Measurements from ENCODE around the gene NCKIPSD. TPM values are rescaled to one million over a fixed set of nuclear protein-coding genes. Genes with fewer than 3 reads are reported as not detected.

Gene NCKIPSD
- total and polyA plus RNA-seq, 4 donors: 9.0 to 22.0 (median 11.6) TPM

DNA sequence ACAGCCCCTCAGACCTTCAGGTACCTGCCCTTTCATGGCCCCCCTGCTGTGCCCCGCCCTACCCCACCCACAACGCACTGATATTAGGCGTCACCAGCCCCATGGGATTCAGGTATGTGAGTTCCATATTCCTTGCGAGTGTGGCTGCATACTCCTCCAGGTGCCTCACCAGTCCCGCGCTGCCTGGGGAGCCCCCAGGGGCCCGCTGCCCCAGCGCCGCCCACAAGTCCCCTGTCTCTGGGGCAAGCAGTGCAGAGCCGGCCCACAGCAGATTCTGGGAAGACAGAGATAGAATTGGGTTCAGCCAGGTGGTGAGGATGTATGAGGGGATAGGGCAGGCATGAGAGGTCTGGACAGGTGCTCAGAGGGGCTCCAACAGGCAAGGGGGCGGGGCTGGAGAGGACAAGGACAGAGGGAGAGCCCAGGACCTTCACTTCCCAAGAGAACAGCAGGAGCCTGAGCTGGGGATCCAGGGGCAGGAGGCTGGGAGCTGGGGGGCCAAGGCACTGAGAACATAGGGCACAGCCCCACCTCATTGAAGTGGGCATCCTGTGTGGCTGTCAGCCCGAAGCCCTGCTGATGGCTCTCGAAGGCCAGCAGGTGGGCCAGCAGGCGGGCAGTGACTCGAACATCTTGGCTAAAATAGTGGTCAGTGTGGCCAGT is 37.4 kb downstream of the NCKIPSD start:
- DNase-seq (no peak), ATAC-seq (ENCODE audit: insufficient read depth, low FRiP score) (no peak)
- Histone ChIP-seq H3K9ac (ENCODE audit: insufficient read depth in 1 of 2, low read length in 2 of 2) (no peak overlapping the region), H3K4me3 (no peak overlapping the region), H3K4me1 (ENCODE audit: control insufficient read depth in 5 of 5, insufficient read depth in 5 of 5, low read length in 5 of 5) (no peaks in the 10 kb centered on the region), H3K27me3 (ENCODE audit: control insufficient read depth in 3 of 3, insufficient read depth in 3 of 3, low read length in 2 of 3) (no peaks in the 10 kb centered on the region), H3K9me3 (ENCODE audit: control insufficient read depth in 4 of 4, insufficient read depth in 3 of 4, low read length in 3 of 4) (no peaks in the 10 kb centered on the region), H3K27ac (ENCODE audit: low read depth in 1 of 2, low read length in 1 of 2) (no peak overlapping the region), H3K36me3 (ENCODE audit: control insufficient read depth in 4 of 4, insufficient read depth in 4 of 4, low read length in 4 of 4) (no peaks in the 10 kb centered on the region)
- TF ChIP-seq, protein P1, sequence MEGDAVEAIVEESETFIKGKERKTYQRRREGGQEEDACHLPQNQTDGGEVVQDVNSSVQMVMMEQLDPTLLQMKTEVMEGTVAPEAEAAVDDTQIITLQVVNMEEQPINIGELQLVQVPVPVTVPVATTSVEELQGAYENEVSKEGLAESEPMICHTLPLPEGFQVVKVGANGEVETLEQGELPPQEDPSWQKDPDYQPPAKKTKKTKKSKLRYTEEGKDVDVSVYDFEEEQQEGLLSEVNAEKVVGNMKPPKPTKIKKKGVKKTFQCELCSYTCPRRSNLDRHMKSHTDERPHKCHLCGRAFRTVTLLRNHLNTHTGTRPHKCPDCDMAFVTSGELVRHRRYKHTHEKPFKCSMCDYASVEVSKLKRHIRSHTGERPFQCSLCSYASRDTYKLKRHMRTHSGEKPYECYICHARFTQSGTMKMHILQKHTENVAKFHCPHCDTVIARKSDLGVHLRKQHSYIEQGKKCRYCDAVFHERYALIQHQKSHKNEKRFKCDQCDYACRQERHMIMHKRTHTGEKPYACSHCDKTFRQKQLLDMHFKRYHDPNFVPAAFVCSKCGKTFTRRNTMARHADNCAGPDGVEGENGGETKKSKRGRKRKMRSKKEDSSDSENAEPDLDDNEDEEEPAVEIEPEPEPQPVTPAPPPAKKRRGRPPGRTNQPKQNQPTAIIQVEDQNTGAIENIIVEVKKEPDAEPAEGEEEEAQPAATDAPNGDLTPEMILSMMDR (IDR thresholded peaks at IDR 0.05; ENCODE audit: control extremely low read depth, extremely low read depth): no peak
- 93 to 95% methylated on average over 15 of the region's 15 CpGs for WGBS, 2 donors

DNA sequence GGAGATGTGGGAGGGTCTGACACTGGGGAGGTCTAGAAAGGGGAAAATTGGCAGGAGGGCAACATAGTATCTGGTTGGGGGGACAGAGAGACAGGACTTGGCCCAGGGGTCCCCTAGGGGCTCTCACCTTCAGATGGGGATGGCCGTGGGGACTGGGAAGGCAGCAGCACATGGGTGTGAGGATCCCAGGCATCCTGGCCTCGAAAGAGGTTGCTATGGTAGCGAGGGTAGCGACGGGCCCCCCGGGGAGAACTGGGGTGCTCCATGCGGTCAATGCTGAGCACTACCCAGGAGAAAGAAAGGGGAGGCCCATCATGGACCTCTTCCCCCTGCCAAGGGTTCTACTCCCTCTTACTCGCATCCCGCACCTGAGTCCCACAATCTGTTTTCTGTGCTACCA is 38.0 kb downstream of the NCKIPSD start:
- 90 to 91% methylated on average over 9 of the region's 9 CpGs for WGBS, 2 donors
- no peak for DNase-seq

DNA sequence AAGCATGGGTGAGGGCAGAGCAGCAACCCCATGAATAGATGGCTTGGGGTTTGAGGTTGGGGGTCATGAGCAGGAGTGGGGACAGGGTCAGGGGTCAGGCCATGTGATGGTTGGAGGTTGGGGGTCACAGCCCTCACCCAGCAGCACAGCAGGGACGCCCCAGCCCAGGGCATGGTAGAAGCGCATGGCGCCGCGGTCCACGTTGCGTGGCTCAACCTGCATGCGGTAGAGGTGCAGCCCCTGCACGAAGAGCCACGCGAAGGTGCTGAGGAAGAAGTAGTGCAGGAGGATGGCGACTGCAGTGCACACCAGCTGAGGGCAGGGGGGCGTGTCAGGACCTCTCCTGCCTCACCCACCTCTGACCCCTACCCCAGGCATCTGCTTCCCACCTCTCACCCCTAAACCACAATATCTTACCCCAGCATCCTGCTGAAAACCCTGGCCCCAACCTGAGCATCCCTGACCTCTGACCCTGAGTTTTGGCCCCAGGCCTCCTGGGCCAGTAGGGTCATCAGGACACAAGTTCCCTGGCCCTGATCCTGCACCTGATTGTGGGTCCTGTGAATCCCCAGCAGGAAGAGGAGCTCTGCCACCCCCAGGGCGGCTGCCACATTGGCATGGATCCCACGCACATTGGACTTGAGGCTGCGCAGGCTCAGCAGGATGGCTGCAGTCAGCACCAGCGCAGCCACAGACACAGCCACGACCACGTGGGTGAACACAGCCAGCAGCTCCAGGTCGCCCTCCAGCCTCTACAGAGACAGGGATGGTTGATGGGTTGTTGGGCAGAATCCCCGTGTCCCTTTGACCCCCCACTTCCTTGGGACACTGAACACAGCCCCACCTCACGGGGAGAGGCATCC is 40.6 kb downstream of the NCKIPSD start:
- TF ChIP-seq, protein P1 (IDR thresholded peaks at IDR 0.05; ENCODE audit: control extremely low read depth, extremely low read depth): no peak
- WGBS, 2 donors: 92% methylated on average over 21 to 22 of the region's 22 CpGs

More for the DNA sequence above, 38.0 kb downstream of the NCKIPSD start:
- no peaks in the 10 kb centered on the region for H3K4me1 ChIP-seq (ENCODE audit: control insufficient read depth in 5 of 5, insufficient read depth in 5 of 5, low read length in 5 of 5)
- H3K27me3 ChIP-seq (ENCODE audit: control insufficient read depth in 3 of 3, insufficient read depth in 3 of 3, low read length in 2 of 3): no peaks in the 10 kb centered on the region
- TF ChIP-seq, protein P1 (IDR thresholded peaks at IDR 0.05; ENCODE audit: control extremely low read depth, extremely low read depth): no peak
- ATAC-seq (ENCODE audit: insufficient read depth, low FRiP score): no peak
- H3K9me3 ChIP-seq (ENCODE audit: control insufficient read depth in 4 of 4, insufficient read depth in 3 of 4, low read length in 3 of 4): no peaks in the 10 kb centered on the region
- no peak overlapping the region for H3K27ac ChIP-seq (ENCODE audit: low read depth in 1 of 2, low read length in 1 of 2)
- no peak overlapping the region for H3K4me3 ChIP-seq
- no peaks in the 10 kb centered on the region for H3K36me3 ChIP-seq (ENCODE audit: control insufficient read depth in 4 of 4, insufficient read depth in 4 of 4, low read length in 4 of 4)
- H3K9ac ChIP-seq (ENCODE audit: insufficient read depth in 1 of 2, low read length in 2 of 2): no peak overlapping the region

More for the DNA sequence above, 40.6 kb downstream of the NCKIPSD start:
- no peaks in the 10 kb centered on the region for H3K36me3 ChIP-seq (ENCODE audit: control insufficient read depth in 4 of 4, insufficient read depth in 4 of 4, low read length in 4 of 4)
- DNase-seq (no peak), ATAC-seq (ENCODE audit: insufficient read depth, low FRiP score) (no peak)
- no peaks in the 10 kb centered on the region for H3K9me3 ChIP-seq (ENCODE audit: control insufficient read depth in 4 of 4, insufficient read depth in 3 of 4, low read length in 3 of 4)
- H3K4me1 ChIP-seq (ENCODE audit: control insufficient read depth in 5 of 5, insufficient read depth in 5 of 5, low read length in 5 of 5): peaks cover 0 to 2% (median 0%) of the 10 kb centered on the region in 5 donors
- H3K9ac ChIP-seq (ENCODE audit: insufficient read depth in 1 of 2, low read length in 2 of 2): no peak overlapping the region
- H3K4me3 ChIP-seq: no peak overlapping the region
- H3K27me3 ChIP-seq (ENCODE audit: control insufficient read depth in 3 of 3, insufficient read depth in 3 of 3, low read length in 2 of 3): no peaks in the 10 kb centered on the region
- no peak overlapping the region for H3K27ac ChIP-seq (ENCODE audit: low read depth in 1 of 2, low read length in 1 of 2)
